PC-3 (cell line): ENCODE data around the gene QRICH2. TPM values are rescaled to one million over a fixed set of nuclear protein-coding genes. Genes with fewer than 3 reads are reported as not detected.
A peak's percentile ranks its signal among the peaks of the same experiment; 100 is the strongest.

Experiments used
- ATAC-seq: fragments of 200-7000 bp; cut with Tn5 transposase; 2 replicates; pipeline ENCODE4 v1.9.1; 2020; ENCODE audit warnings: mild to moderate bottlenecking, moderate library complexity
- BruUV-seq: library from RNA; stranded (reverse); fragments of 400-500 nt; replicated peaks from 2 replicates; lab custom pipeline; 2021; lab: Mats Ljungman, UMichigan
- CTCF ChIA-PET: fragments of 300-600 bp; sonication (Branson Sonifier 250); formaldehyde crosslinking; loops from one replicate; lab custom pipeline; 2022; ENCODE audit warnings: antibody characterized with exemption; lab: Charles Lee
- POLR2A ChIA-PET: fragments of 300-600 bp; sonication (Branson Sonifier 250); formaldehyde crosslinking; loops from one replicate; lab custom pipeline; 2022; ENCODE audit warnings: antibody characterized with exemption; ENCODE audit not compliant: unreplicated experiment; lab: Charles Lee
- DNase-seq: peaks from one replicate; pipeline ENCODE4 v3.0.0-alpha.2; 2015
- H2AFZ ChIP-seq: fragments of 300-600 bp; sonication (generic); 2 replicates; pipeline ENCODE4 v1.6.0; 2016; ENCODE audit warnings: antibody characterized with exemption, low read length
- H3F3A ChIP-seq: fragments of 300-600 bp; sonication (generic); one replicate; pipeline ENCODE4 v1.6.0; 2017; ENCODE audit warnings: antibody characterized with exemption, low read length, control low read depth, mild to moderate bottlenecking; ENCODE audit not compliant: unreplicated experiment
- H3K27ac ChIP-seq: fragments of 300-600 bp; sonication (generic); 2 replicates; pipeline ENCODE4 v1.5.1; 2016; ENCODE audit warnings: mild to moderate bottlenecking, low read length
- H3K27me3 ChIP-seq: fragments of 300-600 bp; sonication (generic); 2 replicates; pipeline ENCODE4 v1.6.1; 2016; ENCODE audit warnings: low read length, mixed read lengths
- H3K36me3 ChIP-seq: fragments of 300-600 bp; sonication (generic); 2 replicates; pipeline ENCODE4 v1.6.1; 2016; ENCODE audit warnings: low read depth, mixed run types, low read length, mixed read lengths
- H3K4me1 ChIP-seq: fragments of 300-600 bp; sonication (generic); 2 replicates; pipeline ENCODE4 v1.5.1; 2016; ENCODE audit warnings: low read length; ENCODE audit not compliant: insufficient read depth
- H3K4me2 ChIP-seq: fragments of 300-600 bp; sonication (generic); 2 replicates; pipeline ENCODE4 v1.6.0; 2016; ENCODE audit warnings: low read length
- H3K4me3 ChIP-seq: fragments of 300-600 bp; sonication (generic); 2 replicates; pipeline ENCODE4 v1.5.1; 2016; ENCODE audit warnings: mild to moderate bottlenecking, low read length, mixed read lengths
- H3K79me2 ChIP-seq: fragments of 300-600 bp; sonication (generic); 2 replicates; pipeline ENCODE4 v1.6.1; 2017; ENCODE audit warnings: low read length, mixed read lengths
- H3K9ac ChIP-seq: fragments of 300-600 bp; sonication (generic); 2 replicates; pipeline ENCODE4 v1.6.0; 2016; ENCODE audit warnings: mild to moderate bottlenecking, low read length
- H3K9me2 ChIP-seq: fragments of 300-600 bp; sonication (generic); replicated peaks from 2 replicates; pipeline ENCODE4 v1.6.1; 2016; ENCODE audit warnings: mixed run types, low read length, mixed read lengths
- H3K9me3 ChIP-seq: fragments of 300-600 bp; sonication (generic); 2 replicates; pipeline ENCODE4 v1.6.1; 2016; ENCODE audit warnings: low read length, mixed read lengths
- H4K20me1 ChIP-seq: fragments of 300-600 bp; sonication (generic); 2 replicates; pipeline ENCODE4 v1.6.1; 2016; ENCODE audit warnings: low read length, mixed read lengths
- EZH2 ChIP-seq: fragments of 300-600 bp; sonication (generic); IDR thresholded peaks from one replicate; pipeline ENCODE4 v1.6.1; 2017; ENCODE audit warnings: antibody characterized with exemption, mild to moderate bottlenecking, low read length; ENCODE audit not compliant: unreplicated experiment
- EZH2phosphoT487 ChIP-seq: fragments of 300-600 bp; sonication (generic); IDR thresholded peaks from 2 replicates; pipeline ENCODE4 v1.6.1; 2018; ENCODE audit warnings: mild to moderate bottlenecking, antibody characterized with exemption, low read length, borderline replicate concordance
- intact Hi-C: fragments of 100-400 bp; cut with micrococcal nuclease; formaldehyde crosslinking; loops from 2 replicates; pipeline ENCODE4 v1.9.0; 2023
- total RNA-seq: library from RNA; depleted of rRNA; stranded (reverse); fragments of >200 nt; gene quantifications from 2 replicates; pipeline ENCODE4 v1.2.3, GENCODE V29; 2014
- TF ChIP-seq, protein P1 (sequence below): fragments of 300-600 bp; sonication (generic); conservative IDR thresholded peaks from 2 replicates; pipeline ENCODE4 v1.5.1; 2017; ENCODE audit warnings: antibody characterized with exemption, low read depth, mild to moderate bottlenecking, low read length

The QRICH2 gene
- total RNA-seq, 1 experiment from 2014 or later = 2.2 TPM

GRCh38 chr17:76267051-76267576 is 41.0 kb downstream of the QRICH2 start:
- no peak for DNase-seq
- Histone ChIP-seq H3K4me3 (peak overlapping the region; percentile 77), H4K20me1 (peaks cover 11% of the 10 kb centered on the region; the same call in 1 of the 2 replicates), H3K79me2 (peaks cover 45% of the 10 kb centered on the region), H3K27me3 (no peaks in the 10 kb centered on the region), H3K4me2 (peak overlapping the region; percentile 93), H3K9me2 (no peaks in the 10 kb centered on the region), H2AFZ (no peak overlapping the region), H3K27ac (no peak overlapping the region), H3K4me1 (peaks cover 44% of the 10 kb centered on the region), H3K9me3 (no peaks in the 10 kb centered on the region), H3K36me3 (peaks cover 10% of the 10 kb centered on the region; the same call in 1 of the 2 replicates), H3F3A (no peaks in the 10 kb centered on the region), H3K9ac (peak overlapping the region; percentile 82)
- TF ChIP-seq EZH2 = no peak
- TF ChIP-seq, protein P1, sequence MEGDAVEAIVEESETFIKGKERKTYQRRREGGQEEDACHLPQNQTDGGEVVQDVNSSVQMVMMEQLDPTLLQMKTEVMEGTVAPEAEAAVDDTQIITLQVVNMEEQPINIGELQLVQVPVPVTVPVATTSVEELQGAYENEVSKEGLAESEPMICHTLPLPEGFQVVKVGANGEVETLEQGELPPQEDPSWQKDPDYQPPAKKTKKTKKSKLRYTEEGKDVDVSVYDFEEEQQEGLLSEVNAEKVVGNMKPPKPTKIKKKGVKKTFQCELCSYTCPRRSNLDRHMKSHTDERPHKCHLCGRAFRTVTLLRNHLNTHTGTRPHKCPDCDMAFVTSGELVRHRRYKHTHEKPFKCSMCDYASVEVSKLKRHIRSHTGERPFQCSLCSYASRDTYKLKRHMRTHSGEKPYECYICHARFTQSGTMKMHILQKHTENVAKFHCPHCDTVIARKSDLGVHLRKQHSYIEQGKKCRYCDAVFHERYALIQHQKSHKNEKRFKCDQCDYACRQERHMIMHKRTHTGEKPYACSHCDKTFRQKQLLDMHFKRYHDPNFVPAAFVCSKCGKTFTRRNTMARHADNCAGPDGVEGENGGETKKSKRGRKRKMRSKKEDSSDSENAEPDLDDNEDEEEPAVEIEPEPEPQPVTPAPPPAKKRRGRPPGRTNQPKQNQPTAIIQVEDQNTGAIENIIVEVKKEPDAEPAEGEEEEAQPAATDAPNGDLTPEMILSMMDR = no peak
- ATAC-seq = no peak
- ChIA-PET POLR2A (no interaction called here), CTCF (no interaction called here)
- intact Hi-C loops = loop anchor here (10.0 kb wide), 1 partner anchor 162 kb away; the partner anchor contains the start of gene EXOC7
- BruUV-seq = no TSS peak

- intact Hi-C loops = loop anchor here (10.0 kb wide), 1 partner anchor 162 kb away; the partner anchor contains the start of gene EXOC7
- peak overlapping the region; percentile 93 for H3K4me2 ChIP-seq
- peaks cover 11% of the 10 kb centered on the region; the same call in 1 of the 2 replicates for H4K20me1 ChIP-seq
- BruUV-seq = TSS peak; percentile 39
- H3K9ac ChIP-seq = peak overlapping the region; percentile 82
- H3K9me2 ChIP-seq = no peaks in the 10 kb centered on the region
- ChIA-PET POLR2A (no interaction called here), CTCF (no interaction called here)
- ATAC-seq (no peak), DNase-seq (no peak)
- no peaks in the 10 kb centered on the region for H3F3A ChIP-seq
- peaks cover 45% of the 10 kb centered on the region for H3K79me2 ChIP-seq
- H3K9me3 ChIP-seq = no peaks in the 10 kb centered on the region
- no peak overlapping the region for H3K27ac ChIP-seq
- no peak overlapping the region for H2AFZ ChIP-seq
- peaks cover 10% of the 10 kb centered on the region; the same call in 1 of the 2 replicates for H3K36me3 ChIP-seq
- H3K27me3 ChIP-seq = no peaks in the 10 kb centered on the region
- H3K4me3 ChIP-seq = peak overlapping the region; percentile 77
- TF ChIP-seq, protein P1 = no peak
- TF ChIP-seq EZH2phosphoT487 = no peak
- TF ChIP-seq EZH2 = no peak
- H3K4me1 ChIP-seq = peaks cover 50% of the 10 kb centered on the region
These were observed 41.7 kb downstream of the QRICH2 start for GRCh38 chr17:76266244-76266938.
